HTR-8/SVneo (cell line): Measurements from ENCODE around the gene SPTBN5.

Source experiments
- DNase-seq: peaks from one replicate; pipeline ENCODE4 v3.0.0; 2011; ENCODE audit warnings: low spot score, mixed read lengths; ENCODE audit not compliant: insufficient read length
- FAIRE-seq: peaks from 2 replicates; lab custom pipeline; 2011; peaks lifted over from hg19 to GRCh38; lab: Jason Lieb, UNC

The SPTBN5 gene

DNA sequence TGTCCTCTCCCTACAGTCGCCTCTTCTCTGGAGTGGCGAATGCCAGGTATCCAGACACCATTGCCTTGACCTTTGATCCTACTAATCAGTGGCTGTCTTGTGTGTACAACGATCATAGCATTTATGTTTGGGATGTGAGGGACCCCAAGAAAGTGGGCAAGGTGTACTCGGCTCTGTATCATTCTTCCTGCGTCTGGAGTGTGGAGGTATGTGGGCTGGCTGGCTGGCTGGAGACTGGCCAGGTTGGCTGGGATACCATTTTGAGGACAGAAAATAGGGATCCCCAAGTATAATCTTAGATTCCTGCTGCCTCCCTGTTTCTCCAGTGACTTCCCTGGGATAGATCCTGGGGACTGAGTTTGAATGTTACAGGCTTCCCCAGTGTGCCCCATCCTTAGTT lies 79.3 kb downstream of the SPTBN5 start:
- FAIRE-seq (no peak), DNase-seq (no peak)

DNA sequence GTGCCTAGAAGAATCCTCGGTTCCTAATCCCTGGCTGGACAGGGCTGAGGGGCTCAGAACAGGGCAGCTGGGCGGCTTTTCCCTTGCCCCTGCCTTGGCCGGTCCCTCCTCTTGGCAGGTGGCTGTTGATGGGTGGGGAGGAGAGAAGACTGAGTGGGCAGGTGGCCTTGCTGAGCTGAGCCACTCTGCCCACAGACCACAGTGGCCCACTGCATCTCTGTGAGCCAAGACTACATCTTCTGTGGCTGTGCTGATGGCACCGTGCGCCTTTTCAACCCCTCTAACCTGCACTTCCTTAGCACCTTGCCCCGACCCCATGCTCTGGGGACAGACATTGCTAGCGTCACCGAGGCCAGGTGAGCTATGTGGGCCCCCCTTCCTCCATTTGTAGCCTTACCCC lies 80.4 kb downstream of the SPTBN5 start:
- FAIRE-seq (no peak), DNase-seq (no peak)

- DNase-seq = no peak
- FAIRE-seq = no peak
These were observed 81.0 kb downstream of the SPTBN5 start for GRCh38 chr15:41812820-41813375.

DNA sequence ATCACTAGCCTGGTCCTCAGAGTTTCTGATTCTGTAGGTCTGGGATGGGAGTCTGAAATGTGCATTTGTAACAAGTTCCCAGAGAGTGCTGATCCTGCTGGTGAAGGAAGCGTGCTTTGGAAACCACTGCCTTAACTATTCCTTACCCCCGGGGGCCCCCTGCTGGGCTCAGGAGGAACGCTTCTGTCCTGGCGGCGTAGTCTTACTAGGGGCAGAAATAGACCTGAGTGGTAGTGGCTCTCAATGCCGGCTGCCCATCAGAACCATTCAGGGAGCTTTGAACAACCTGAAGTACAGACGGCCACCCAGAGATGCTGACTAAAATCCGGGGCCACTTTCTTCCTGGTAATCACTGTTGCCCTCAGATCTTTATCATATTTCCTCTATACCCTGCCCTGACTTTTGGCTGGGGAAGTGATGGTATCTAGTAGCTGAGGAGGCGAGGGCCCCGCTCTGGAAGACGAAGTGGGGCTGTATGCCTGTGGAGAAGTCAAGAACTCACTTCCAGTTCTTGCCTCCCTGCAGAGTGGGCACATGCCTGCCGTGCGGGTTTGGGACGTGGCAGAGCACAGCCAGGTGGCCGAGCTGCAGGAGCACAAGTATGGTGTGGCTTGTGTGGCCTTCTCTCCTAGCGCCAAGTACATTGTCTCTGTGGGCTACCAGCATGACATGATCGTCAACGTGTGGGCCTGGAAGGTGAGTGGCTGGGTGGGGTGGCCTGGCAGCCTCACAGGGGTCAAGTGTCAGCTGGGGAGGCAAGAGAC lies 82.2 kb downstream of the SPTBN5 start:
- FAIRE-seq (peak; percentile 55), DNase-seq (peak; percentile 85)

DNA sequence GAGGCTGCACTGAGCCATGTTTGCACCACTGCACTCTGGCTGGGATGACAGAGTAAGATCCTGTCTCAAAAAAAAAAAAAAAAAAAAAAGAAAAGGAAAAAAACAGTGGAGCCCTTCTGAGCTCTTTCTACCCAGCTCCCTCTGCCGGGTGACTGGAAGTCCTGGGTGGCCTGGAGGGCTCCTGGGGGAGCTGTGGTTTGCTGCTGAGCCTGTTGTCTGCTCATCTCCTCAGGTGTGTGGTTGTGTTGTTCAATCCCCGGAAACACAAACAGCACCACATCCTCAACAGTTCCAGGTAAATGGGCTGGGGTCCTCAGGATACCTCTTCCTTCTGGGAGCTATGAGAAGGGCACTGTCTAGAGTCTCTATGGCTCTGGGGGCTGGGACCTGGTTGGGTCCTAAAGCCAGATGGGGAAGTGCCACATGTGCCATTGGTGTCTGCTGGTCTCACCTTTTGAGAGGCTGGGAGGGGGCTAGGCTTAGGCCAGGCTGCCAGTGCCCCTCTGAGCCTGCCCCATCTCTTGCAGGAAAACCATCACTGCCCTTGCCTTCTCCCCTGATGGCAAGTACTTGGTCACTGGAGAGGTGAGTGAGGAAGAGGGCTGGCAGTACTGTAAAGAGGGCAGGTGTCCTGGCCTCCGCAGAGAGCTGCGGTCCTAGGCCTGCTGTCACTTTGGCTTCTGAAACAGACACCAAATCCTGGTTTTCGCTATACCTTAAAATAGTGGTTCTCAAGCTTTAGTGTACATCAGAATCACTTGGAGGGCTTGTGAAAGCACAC lies 83.0 kb downstream of the SPTBN5 start:
- FAIRE-seq (no peak), DNase-seq (no peak)

DNA sequence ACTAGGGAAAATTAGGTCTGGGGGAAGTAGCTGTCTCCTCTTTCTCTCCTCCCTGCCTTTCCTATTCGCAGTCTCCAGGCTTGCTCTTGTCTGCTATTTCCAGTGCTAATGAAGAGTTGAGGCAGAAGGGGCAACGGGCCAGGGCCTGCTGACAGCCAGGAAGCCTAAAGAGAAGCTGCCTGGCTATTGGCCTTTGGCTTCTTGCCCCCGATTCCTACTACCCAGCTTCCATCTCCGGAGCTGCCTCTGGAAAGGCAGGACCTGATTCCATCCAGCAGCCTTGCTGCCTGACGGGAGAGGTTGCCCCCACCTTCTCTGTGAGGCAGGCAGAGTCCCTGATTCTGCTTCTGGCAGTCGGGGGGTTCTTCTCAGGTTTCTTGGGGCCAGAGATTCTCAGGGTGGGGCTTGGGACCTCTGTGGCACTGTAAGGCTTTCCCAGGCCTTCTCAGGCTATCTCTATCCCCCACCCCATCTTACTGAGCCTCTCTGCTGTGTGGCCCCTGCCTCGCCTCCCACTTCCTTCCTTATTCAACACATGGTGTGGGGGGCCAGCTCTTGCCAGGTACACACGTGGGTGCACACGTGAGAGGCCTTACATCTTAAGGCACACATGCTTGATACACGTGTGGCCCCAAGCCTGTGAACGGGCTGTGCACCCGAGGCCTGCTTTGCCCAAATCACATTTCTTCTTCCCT lies 84.2 kb downstream of the SPTBN5 start:
- DNase-seq = no peak
- no peak for FAIRE-seq

GRCh38 chr15:41809121-41809520 lies 84.7 kb downstream of the SPTBN5 start:
- DNase-seq (no peak), FAIRE-seq (no peak)

GRCh38 chr15:41806291-41807181 lies 87.3 kb downstream of the SPTBN5 start:
- peak; percentile 44 for FAIRE-seq
- peak; percentile 60 for DNase-seq

DNA sequence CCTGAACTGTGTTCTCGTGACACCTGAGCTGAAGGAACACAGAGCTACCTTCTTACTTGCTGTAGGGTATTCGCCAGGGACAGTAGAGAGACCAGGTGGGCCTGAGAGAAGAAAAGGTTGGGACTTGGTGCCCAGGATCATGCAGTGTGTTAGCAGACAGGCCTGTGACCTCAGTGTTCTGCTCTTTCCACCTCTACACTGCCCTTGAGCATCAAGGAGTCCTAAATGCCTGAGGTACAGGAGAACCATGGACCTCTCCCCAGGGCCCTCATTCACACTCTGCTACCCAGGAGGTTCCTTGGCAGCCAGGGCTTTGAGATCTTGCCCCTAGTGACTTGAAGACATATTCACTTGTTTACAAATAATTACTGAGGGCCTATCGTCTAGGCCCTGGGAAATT lies 88.1 kb downstream of the SPTBN5 start:
- no peak for FAIRE-seq
- DNase-seq = no peak

- FAIRE-seq (no peak), DNase-seq (no peak)
These were observed 88.8 kb downstream of the SPTBN5 start for GRCh38 chr15:41804916-41805666.

- no peak for DNase-seq
- no peak for FAIRE-seq
These were observed 89.5 kb downstream of the SPTBN5 start for GRCh38 chr15:41804361-41804760.

DNA sequence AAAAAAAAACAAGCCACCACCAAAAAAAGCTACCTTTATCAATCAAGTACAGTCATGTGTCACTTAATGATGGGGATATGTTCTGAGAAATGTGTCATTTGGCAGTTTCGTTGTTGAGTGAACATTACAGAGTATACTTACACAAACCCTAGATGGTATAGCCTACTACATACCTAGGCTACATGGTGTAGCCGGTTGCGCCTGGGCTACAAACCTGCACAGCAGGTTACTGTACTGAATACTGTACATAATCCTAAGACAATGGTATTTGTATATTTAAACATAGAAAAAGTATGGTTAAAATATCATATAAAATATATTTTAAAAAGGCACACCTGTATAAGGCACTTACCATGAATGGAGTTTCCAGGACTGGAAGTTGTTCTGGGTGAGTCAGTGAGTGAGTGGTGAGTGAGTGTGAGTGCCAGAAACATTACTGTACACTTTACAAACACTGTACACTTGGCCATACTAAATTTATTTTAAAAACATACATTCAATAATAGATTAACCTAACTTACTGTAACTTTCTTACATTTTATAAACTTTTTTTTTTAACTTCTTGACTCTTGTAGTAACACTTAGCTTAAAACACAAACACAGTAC lies 91.9 kb downstream of the SPTBN5 start:
- DNase-seq (no peak), FAIRE-seq (no peak)

- FAIRE-seq (no peak), DNase-seq (no peak)
These were observed 92.7 kb downstream of the SPTBN5 start for GRCh38 chr15:41801185-41801584.

- FAIRE-seq = no peak
These were observed 94.4 kb downstream of the SPTBN5 start for GRCh38 chr15:41799488-41799805.

GRCh38 chr15:41798607-41799487 lies 95.0 kb downstream of the SPTBN5 start:
- DNase-seq (no peak), FAIRE-seq (no peak)

More at GRCh38 chr15:41799488-41799805, 94.4 kb downstream of the SPTBN5 start:
- DNase-seq = no peak
